ENCODE measurements around the gene SERPINB13.

DNA sequence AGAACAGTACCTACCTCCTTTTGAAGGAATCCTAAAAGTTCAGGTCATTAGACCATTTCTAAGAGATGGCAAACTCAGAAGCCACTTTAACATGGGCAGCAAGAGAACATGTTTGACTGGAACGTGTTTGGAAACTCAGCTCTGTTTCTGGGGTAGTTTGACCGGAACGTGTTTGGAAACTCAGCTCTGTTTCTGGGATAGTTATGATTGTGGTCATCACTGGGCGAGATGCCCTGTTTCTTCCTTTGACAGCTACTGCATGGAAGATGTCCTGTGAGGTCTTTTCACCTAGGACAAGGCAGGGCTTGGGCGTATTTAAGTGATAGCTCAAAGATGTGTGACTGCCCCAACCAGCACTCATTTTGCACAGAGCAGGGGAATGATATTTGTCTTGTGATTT, 19.9 kb upstream of the SERPINB13 start:
- TF ChIP-seq POLR2A (IDR thresholded peaks at IDR 0.05; ENCODE audit: low read depth, low read length) (no peak), TAF1 (IDR thresholded peaks at IDR 0.05; ENCODE audit: borderline replicate concordance, low read depth, low read length) (no peak)
